T follicular helper cell (primary cell): ENCODE results near the gene ADSL.

Experiments
- DNase-seq: peaks from one replicate; pipeline ENCODE4 v3.0.0-alpha.2; 2020; ENCODE audit warnings: low read depth

ADSL gene

DNA sequence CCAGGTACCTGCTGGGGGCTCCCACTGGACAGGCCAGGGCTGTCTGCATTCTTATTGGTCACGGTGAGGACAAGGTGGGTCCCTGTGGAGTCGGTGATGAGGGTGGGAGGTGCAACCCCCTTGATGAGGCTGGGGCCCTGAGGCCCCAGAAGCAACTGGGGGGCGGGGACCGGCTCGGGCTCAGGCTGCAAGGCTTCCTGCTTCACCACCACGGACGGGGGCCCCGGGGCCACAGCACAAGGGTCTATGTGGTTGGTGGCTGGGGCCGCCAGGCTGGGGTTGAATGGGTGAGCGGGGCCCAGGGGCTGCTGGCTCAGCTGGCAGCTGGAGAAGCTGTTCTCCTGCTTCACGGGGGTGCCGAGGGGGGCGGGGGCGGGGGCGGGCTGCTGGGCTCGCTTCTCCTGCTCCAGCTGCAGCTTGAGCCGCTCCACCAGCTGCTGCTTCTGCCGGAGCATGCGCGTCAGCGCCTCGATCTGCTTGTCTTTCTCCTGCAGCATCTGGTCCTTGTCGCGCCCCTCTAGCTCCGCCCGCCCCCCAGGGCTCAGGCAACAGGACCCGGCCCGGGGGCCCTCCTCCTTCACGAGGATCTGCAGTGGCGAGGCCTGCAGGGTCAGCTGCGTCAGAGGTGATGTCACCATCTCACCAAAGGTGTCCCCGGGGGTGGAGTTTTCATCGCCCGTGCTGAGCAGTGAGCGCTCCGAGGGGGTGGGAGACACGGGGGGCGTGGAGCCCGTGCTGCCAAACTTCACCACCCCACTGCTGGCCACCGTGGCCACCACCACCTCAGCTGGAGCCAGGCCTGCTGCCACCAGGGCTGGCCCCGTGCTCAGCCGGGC, 72.3 kb downstream of the ADSL start:
- no peak for DNase-seq

DNA sequence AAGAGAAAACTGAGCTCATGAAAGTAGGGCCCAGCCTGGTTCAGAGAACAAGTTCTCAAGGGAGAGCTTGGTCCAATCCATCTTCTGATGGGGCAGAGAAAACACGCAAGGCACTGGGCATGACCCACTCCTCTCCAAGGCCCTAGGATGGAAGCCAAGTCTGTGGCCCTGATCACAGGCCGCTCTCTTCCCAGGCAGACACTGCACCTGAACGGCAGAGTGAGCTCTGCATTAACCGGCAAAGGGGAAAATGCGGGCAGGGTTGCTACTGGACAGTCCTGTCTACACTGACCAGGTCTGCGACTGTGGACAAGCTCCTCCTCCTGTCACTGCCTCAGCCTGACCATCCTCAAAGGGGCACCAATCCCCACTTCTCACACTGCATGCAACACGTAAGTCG, 73.4 kb downstream of the ADSL start:
- DNase-seq = no peak

- no peak for DNase-seq
These were observed 74.2 kb downstream of the ADSL start for GRCh38 chr22:40420341-40421081.

- DNase-seq = no peak
These were observed 74.7 kb downstream of the ADSL start for GRCh38 chr22:40421082-40421350.

DNA sequence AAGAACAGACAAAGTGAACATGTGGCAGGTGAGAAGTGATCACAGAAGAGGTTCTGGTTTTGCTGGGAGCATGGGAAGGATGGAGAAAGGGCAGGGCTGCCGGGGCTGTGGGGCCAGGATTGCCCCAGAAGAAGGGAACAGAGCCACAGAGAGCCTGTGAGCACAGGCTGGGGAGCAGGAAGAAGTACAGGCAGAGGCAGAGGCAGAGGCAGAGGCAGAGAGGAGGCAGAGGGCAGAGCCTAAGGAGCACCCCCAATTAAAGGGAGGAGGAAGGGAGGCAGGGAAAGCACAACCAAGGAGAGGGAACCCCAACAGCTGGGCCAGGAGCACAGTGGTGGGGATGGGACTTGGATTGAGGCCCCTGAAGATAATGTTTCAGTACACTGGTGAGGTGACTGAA, 75.6 kb downstream of the ADSL start:
- DNase-seq = no peak

- no peak for DNase-seq
These were observed 76.4 kb downstream of the ADSL start for GRCh38 chr22:40422558-40423309.

- DNase-seq = no peak
These were observed 77.0 kb downstream of the ADSL start for GRCh38 chr22:40423310-40423688.

DNA sequence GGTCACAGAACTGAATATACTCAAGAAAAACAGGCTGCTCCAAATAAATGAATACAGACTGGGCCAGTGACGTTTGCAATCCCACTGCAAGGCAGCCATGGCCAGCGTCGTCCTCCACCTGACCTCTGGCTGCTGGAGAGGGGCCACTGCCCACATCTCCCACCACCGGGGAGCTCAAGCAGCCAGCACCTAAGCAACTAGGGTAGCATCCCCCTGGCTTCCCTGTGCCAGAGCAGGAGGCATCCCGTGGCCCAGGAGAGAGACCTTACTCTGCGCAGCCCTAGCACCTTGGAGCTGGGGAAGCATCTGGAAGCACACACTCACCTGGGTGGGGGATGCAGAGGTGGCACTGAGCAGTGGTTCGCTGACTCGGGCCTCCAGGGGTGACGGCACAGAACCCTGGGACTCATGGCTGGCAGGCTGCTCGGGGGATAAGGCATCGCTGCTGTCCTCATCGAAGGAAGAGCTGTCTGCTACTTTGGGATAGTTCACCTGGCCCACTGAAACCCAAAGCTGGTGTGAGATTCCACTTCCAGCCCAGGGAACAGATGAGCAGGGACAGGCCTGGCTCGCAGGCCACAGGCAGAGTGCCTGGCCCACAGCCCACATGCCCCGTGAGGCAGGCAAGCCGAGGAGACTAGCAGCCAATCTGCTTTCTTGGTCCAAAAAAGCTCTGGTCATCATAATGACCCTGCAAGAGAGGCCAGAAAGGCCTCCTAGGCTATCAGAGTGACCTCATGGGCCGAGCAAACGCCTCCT, 77.8 kb downstream of the ADSL start:
- DNase-seq = no peak

- DNase-seq = no peak
These were observed 78.8 kb downstream of the ADSL start for GRCh38 chr22:40425082-40425481.

GRCh38 chr22:40426594-40427333, 80.5 kb downstream of the ADSL start:
- no peak for DNase-seq

GRCh38 chr22:40428796-40429195, 82.5 kb downstream of the ADSL start:
- DNase-seq = no peak

DNA sequence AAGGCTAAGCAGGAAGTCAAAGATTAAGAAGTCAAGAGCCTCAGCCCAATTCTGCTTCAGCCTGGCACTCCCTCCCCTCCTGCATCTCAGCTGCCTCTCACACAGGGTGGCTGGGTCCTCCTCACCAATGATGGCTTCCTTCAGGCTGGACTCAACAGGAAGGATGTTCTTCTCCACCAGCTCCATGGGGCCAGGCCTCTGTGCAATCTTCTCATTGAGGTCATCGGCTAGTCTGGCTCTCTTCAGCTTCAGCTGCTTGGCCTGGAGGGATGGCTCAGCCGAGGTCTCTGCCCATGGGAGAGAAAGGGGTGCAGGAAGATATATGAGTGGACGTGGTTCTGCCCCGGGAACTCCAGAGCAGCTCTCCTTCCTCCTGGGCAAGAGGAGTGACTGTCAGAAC, 83.2 kb downstream of the ADSL start:
- DNase-seq = no peak

DNA sequence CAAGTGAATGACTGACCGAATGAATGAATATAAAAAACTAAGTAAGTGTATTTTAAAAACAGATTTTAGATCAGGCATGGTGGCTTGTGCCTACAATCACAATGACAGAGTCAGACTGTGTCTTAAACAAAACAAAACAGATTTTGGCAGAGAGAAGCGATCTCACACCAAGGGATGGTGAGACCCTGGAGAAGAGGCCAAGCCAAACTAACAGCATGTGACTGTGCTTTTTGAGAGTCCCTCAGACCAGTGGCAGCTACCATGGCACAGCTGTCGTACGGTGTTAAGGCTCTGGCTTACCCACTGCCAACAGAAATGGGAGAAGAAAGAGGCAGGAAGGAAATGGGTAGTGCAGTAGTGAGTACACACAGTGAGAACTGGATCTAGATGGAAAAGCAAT, 84.7 kb downstream of the ADSL start:
- DNase-seq = no peak

- DNase-seq = no peak
These were observed 85.9 kb downstream of the ADSL start for GRCh38 chr22:40432157-40432556.

DNA sequence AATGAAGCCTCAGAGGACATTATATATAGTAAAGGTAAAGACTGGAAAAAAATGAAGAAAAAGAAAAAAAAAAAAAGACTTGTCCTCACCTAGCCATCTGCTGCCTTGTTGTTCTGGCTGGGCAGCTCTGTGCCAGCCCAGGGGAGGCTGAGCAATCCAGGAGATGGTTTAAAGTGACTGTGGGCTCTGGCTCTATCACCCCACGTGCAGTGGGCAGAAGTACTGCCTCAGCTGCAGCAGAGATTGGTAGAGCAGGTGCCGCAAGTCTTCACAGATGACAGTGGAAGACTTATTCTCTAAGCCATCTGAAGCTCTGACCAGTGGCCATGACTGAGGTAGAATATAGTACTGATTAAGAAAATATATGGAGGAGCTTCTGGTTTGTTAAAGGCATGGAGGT, 86.3 kb downstream of the ADSL start:
- no peak for DNase-seq

- no peak for DNase-seq
These were observed 87.3 kb downstream of the ADSL start for GRCh38 chr22:40433416-40434090.

- DNase-seq = no peak
These were observed 87.8 kb downstream of the ADSL start for GRCh38 chr22:40434106-40434505.

DNA sequence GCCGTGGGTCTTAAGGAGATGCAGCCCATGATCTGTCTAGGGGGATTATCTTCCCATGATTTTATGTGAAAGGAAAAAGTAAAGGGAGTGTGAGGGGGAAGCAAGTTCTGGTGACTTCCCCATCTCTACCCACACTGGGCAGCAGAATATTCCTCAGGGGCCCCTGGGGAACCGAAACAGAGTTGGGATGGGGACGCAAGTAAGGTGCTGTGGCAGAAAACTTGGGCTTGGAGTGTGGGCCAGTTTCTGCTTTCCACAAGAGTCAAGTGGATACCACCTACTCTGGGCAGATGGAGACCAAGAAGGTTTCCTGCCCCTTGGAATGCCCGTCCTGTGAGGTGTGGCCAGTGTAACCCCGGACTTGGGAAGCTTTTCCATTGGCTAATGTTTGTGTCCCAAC, 88.4 kb downstream of the ADSL start:
- DNase-seq = no peak

DNA sequence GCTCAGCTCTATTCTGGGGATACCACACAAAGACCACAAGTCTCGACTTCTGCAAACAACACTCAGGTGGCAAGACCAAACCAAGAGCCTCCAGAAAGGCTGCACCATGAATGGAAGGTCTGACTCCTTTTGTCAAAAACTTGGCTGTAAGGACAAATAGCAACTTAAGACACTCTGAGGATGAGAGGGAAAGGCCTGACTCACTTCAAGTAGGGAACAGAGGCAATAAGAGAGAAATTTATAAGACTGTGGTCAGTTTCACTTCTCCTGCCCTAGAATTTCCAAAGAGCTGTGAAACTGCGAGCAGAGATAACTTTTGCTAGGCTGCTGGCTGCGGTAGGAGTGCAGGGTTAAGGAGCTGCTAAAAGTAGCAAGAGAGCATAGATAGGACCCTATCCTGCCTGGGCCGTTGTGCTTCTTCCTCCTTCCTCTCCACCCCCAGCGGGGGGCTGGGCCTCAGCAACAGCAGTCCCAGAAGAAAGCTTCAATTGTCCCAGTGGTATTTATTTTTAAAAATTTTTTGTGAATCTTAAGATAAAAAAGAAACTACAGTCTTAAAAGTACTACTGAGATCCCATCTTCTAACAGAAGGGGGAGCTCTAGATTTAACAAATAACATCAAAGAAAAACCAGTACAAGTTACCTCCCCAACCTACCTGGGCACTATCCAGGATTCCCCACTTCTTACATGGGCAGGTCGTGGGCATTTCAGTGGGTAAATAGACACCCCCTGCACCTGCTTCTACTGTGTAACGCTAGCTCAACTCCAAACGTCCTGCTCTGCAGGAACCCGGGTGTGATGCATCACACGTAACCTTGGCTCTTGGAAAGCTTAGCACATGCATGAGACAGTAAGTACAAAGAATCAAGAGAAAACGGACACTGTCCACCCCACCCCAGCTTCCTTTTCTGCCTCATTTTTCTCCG, 90.5 kb downstream of the ADSL start:
- no peak for DNase-seq
